Thyroid gland (tissue), 4 donors: ENCODE data around the gene NRDC.

Source experiments
- CTCF ChIP-seq, 6 experiments: fragments of 200-600 bp in 3 of 6; fragments of 450-650 bp in 3 of 6; sonication (generic) in 3 of 6; IDR thresholded peaks; one replicate each; pipeline ENCODE4 v1.5.1; 2016 to 2019; ENCODE audit warnings: antibody characterized with exemption in 6 of 6, mild to moderate bottlenecking in 2 of 6, inconsistent platforms in 1 of 6, moderate library complexity in 1 of 6
- POLR2A ChIP-seq, 2 donors: fragments of 450-650 bp; IDR thresholded peaks; one replicate each; pipeline ENCODE4 v1.6.1; 2017; ENCODE audit warnings: antibody characterized with exemption in 2 of 2, mild to moderate bottlenecking in 2 of 2, moderate library complexity in 1 of 2

- no peak for TF ChIP-seq CTCF (IDR thresholded peaks at IDR 0.05)
- no peak for TF ChIP-seq POLR2A (IDR thresholded peaks at IDR 0.05)
Measured at GRCh38 chr1:51875836-51876235, 2.7 kb downstream of the NRDC start.
